ENCODE data around the gene ATP6V0E1.

- TF ChIP-seq CTCF (conservative IDR thresholded peaks at IDR 0.05; ENCODE audit: low read length), result no peak
- no peak for TF ChIP-seq EZH2phosphoT487 (IDR thresholded peaks at IDR 0.05; ENCODE audit: borderline replicate concordance)
Observed at GRCh38 chr5:173014671-173015070, 31.1 kb downstream of the ATP6V0E1 start.

Data from Loucy (cell line).